ENCODE results near the gene NUTM2B.
"Not testable (repeated sequence)": the region's sequence is repeated elsewhere in the genome, so short reads cannot be mapped to it uniquely, and the experiment has no call there.

Gene NUTM2B

GRCh38 chr10:79753601-79754000 lies 50.6 kb downstream of the NUTM2B start:
- not testable (repeated sequence) for DNase-seq

- DNase-seq, result not testable (repeated sequence)
These were observed 55.4 kb downstream of the NUTM2B start for GRCh38 chr10:79758297-79758993.

Data from NCI-H524 treated with DMSO at 0.1 percent for 48 hours (cell line).